HG02623 (cell line): ENCODE measurements around the gene OPCML.

Source experiments
- ATAC-seq: cut with Tn5 transposase; IDR thresholded peaks from one replicate; pipeline ENCODE4 v1.9.1; 2021; ENCODE audit warnings: moderate library complexity; ENCODE audit not compliant: unreplicated experiment

The OPCML gene

GRCh38 chr11:132605825-132606570, 926.3 kb downstream of the OPCML start:
- no peak for ATAC-seq

GRCh38 chr11:132604431-132604830, 927.9 kb downstream of the OPCML start:
- ATAC-seq: no peak

- no peak for ATAC-seq
These were observed 930.4 kb downstream of the OPCML start for GRCh38 chr11:132601875-132602274.

GRCh38 chr11:132595711-132596134, 936.6 kb downstream of the OPCML start:
- ATAC-seq: no peak

- ATAC-seq: no peak
These were observed 937.1 kb downstream of the OPCML start for GRCh38 chr11:132595246-132595645.

GRCh38 chr11:132590986-132591385, 941.3 kb downstream of the OPCML start:
- no peak for ATAC-seq

GRCh38 chr11:132590554-132590953, 941.7 kb downstream of the OPCML start:
- ATAC-seq: no peak

GRCh38 chr11:132589791-132590190, 942.5 kb downstream of the OPCML start:
- ATAC-seq: no peak

GRCh38 chr11:132588366-132588765, 943.9 kb downstream of the OPCML start:
- no peak for ATAC-seq

GRCh38 chr11:132587716-132588115, 944.6 kb downstream of the OPCML start:
- no peak for ATAC-seq

- no peak for ATAC-seq
These were observed 945.5 kb downstream of the OPCML start for GRCh38 chr11:132586801-132587200.

- ATAC-seq: no peak
These were observed 952.5 kb downstream of the OPCML start for GRCh38 chr11:132579634-132580327.

GRCh38 chr11:132579136-132579535, 953.2 kb downstream of the OPCML start:
- no peak for ATAC-seq

GRCh38 chr11:132578580-132578979, 953.7 kb downstream of the OPCML start:
- ATAC-seq: no peak

- ATAC-seq: no peak
These were observed 955.6 kb downstream of the OPCML start for GRCh38 chr11:132576706-132577105.

GRCh38 chr11:132564091-132564885, 968.0 kb downstream of the OPCML start:
- no peak for ATAC-seq

GRCh38 chr11:132563050-132563449, 969.3 kb downstream of the OPCML start:
- ATAC-seq: no peak

GRCh38 chr11:132561937-132562336, 970.4 kb downstream of the OPCML start:
- ATAC-seq: no peak

GRCh38 chr11:132559331-132560036, 972.8 kb downstream of the OPCML start:
- ATAC-seq: no peak

GRCh38 chr11:132556316-132556715, 976.0 kb downstream of the OPCML start:
- ATAC-seq: no peak

GRCh38 chr11:132555617-132556016, 976.7 kb downstream of the OPCML start:
- no peak for ATAC-seq
